CD4-positive, alpha-beta T cell treated with Interleukin-12 subunit alpha and Interleukin-12 subunit beta, for 1 hour (primary cell): ENCODE results near the gene PIR.

Source experiments
- DNase-seq: peaks from one replicate; pipeline ENCODE4 v3.0.0-alpha.2; 2020

The PIR gene

DNA sequence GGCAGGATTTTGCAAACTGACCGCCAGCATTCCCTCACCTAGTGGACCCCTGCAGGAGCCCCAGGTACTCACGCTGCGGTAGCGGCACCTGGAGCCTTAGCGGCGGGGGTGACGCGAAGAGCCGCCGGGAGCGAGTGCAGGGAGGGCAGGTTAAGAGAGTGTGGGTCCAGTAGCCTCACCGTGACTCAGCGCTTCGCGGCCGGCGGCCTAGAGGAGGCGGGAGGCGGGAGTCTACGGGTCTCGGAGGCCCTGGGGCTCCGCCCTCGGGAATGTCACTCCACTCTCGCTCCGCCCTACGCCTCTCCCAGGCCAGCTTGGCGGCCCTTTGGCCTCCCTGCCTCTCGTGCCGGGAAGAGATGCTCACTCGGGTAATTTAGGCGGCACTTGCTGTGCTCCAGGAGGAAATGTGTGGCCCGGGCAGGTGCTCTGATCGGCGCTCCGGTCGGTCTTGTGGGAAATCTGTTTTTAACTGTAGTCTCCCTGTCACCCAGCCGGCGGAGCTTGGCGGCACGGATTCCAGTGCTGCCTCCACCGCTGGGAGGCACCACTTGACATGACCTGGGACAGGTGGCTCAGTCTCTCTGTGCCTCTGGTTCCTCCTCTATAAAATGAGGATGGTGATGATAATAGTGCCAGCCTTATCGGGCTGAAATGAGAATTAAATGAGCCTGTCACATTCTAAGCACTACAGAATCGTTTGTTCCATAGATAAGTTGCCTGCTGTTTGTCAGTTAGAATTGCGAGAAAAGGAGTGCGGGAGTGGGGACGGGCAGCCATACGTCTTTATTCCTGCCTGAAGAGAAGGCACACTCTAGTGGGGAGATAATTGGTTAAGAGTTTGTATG lies at the start of gene PIR:
TSS of gene PIR (minus strand) at position 216 of the 845 bp plus-strand sequence. CDS start 2,076 bp downstream, outside the sequence.
- peak; percentile 13 for DNase-seq

DNA sequence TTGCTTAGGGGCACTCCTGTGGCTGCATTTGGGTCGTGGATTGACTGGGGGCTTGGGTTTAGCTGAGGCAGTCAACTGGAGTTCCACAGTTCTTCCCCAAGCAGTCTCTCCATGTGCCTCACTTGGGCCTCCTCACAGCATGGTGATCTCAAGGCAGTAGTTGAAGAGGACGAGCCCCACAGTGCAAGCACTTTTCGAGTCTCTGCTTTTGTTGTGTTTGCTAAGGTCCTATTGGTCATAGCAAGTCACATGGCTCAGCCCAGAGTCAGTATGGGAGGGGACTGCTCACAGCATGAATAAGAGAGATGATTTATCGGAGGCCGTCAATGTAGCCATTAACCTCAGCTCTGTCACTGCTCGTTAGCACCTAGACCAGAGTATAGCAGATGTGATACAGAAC lies 37.2 kb upstream of the PIR start:
- no peak for DNase-seq

DNA sequence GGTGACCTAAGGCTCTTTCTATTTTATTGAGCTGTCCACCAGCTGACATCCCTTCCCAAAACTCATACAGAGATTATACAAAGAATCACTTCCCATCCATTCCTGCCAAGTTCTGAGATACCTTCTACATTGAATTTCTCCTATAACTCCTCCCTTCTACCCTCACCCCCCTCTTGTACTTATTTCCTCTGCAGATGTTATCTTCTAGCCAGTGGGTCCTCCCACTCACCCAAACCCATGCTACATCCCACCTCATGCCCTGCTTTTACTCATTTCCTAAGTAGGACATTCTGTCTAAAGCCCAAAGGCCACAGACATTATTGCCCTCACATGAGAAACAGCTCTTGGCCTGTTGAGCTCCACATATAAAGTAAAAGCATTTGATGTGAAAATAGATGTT lies 36.0 kb upstream of the PIR start:
- no peak for DNase-seq

DNA sequence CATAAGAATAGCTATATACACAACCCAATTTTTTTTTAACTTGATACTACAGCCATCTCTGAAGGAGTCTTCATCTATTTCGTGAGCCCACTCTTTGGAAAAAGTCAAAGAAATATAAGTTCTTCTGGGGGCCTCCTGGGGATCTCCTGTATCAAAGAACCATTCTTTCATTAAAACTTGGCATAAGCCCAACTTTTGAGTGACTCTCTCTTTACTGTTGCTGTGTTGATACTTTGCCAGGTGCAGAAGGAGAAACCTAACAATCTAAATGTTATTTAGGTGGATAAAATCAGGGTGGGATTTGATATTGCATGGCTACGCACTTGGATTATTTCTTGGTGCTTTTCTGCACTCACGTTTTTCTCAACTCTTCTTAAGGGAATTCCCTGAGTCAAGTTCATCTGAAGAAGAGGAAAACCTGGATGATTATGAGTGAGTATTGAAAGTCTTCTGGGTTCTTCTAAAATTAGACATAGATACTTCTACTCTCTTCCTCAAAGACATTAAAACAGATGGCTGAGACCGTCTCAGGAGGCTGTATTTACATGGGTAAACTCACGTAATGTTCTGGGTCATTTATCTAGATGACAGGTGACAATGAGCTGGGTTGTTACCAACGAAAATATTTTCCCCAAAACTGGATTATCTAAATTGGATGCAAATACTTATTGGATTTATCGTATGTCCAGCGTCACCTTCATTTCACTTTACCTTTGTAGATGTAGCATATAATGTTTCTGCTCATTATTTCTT lies 32.7 kb upstream of the PIR start:
- DNase-seq = no peak

DNA sequence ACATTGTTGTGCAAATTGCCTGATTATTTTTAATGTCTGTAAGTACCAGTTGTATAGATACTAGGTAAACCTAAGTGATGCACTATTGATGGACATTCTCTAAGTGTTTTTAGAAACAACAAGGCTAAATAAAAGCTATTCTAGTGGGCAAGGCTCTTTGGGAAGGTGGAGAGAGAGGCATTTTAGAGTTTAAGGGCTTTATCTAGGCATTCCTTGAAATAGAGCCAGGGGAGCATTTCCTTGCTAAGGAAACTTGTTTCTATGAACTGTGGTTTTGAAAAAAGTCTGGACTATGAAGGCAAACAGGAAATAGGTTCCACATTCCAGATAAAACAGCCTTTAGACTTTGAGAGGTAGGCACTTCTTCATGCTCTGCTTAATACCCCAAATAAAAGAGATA lies 31.3 kb upstream of the PIR start:
- no peak for DNase-seq

DNA sequence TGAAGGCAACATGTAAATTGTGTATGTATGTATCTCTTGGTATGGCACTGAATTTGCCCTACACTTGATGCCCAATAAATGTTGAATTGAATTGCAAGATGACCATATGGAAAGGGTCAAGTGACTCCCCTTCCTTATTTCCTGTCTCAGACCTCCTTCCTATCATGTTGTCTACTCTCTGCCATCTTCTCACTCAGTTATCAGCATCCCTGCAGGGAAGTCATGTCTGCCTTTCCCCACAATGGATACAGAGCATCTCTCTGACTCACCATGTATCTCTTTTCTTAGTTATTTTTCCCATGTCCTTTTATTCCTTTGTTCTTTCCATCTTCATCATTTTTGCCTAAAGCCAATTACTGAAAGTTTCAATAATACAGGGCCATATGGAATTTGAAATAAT lies 30.0 kb upstream of the PIR start:
- DNase-seq = no peak

DNA sequence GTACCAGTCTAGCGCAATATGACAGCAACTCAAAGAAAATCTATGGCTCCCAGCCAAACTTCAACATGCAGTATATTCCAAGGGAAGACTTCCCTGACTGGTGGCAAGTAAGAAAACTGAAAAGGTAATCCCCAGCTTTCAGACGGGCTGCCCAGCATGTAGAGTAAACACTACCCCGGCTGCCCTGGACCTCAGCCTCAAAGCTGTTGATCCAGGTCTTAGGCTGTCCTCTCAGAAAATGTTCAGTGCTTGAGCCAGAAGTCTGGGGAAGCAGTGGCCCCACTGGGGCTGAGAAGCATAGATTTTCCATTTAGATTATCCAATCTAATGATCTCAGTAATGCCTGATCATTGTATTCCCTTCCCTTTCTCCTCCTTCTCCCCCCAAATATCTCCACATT lies 29.3 kb upstream of the PIR start:
- no peak for DNase-seq

DNA sequence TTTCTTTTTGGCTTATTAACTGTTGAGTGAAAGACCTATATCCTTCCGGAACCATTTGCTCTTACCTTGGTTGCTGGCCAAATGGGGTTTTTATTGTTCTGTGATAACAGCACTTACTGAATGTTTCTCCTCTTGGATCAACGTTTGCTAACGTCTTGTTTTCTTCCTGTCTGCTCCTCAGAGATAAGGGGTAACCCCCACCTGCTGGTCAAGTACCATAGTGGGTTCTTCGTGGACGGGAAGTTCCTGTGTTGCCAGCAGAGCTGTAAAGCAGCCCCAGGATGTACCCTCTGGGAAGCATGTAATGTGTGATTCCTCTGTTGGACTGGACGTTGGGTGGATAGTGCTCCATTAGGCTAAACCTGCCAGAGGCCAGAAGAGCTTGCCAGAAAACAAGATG lies 22.8 kb upstream of the PIR start:
- no peak for DNase-seq

DNA sequence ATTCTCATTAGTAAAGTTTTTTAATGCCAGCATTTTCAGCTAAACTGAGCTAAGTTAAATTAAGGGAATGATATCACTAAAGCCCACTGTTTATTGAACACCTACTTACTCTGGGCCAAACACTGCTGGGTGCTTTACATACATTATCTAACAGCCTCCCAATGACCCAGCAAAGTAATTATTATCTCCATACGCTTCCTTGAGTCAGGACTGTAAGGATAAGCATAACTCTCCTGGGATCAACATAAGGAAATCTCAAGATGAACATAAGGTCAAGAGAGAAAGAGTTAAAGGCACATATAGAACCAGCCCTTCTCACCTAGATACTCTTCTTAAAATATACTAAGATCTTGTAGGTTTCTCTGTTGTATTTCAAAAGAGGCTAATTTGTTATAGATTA lies 21.1 kb upstream of the PIR start:
- DNase-seq = no peak

DNA sequence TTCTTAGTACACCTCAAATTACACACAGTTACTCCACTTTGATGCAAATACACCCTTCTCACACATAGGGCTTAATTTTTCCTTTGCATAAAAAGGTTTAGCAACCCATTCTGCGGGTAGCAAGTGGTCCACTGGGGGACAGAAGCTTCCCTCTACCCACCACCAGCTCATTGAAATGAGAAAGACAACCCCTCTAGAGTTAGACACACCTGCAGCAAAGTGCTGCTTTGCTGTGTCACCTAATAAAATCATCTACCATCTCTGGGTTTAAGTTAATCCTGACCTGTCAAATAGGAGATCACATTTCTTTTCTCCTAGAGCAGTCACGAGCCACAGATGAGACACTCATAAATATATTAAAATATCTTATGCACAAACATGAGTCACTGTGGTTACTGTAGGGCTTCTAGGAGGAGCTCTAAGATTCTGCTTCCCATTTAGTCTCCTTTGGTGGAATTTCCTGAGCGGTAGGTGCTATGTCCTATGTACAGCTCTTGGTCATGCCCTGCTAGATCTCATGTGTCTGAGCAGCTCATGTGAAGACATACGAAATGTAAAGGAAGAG lies 19.4 kb upstream of the PIR start:
- DNase-seq = no peak

DNA sequence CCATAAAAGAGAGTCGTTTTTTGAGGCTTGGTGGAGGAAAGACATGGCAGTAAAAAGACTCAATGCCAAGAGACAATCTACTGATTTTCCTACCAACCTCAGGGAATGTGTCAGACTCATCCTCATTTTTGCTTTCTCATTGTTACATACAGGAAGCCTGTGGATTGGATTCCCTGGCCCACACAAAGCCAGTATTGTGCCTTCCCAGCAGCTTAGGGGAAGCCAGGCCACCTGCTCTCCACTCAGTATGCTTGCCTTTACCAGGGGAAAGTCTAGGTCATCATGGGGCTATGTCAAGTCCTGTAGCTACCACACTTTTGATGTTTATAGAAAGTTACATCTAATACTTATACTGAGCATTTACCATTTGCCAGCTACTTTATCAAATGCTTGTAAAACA lies 18.4 kb upstream of the PIR start:
- no peak for DNase-seq

DNA sequence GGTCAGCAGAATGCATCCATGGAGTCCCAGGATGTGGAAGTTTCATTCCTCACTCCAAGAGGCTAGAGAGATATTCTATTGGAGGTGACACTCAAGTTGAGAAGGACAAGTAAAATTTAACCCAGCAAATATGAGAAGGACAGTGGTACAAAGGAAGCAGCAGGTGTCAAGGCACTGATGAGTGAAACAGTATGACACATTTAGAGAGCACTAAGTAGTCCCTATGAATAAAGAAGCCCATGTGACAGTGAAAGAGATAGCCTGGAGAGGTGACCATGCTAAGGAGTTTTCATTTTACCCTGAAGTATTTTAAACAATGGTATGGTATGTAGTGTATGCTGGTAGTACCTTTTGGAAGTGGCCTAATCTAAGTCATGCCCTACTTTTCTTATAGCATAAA lies 16.7 kb upstream of the PIR start:
- no peak for DNase-seq

DNA sequence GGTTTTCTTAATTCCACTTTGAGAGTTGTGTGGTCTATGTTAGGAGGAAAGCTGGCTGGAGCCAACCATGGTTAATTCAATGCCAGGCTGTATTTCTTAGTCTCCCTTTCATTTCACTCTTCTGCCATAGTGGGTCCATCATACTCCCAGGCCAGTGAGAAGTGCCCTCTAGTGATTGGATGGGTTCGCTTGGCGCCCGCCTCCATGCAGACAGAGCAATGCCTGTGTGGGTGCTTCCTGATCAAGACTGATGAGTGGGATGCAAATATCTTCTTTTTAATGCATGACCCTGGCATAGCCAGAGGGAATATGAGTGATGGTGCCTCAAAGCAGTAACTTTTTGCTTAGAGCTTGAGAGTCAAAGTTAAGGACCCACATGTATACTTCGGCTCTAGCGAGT lies 13.9 kb upstream of the PIR start:
- no peak for DNase-seq

DNA sequence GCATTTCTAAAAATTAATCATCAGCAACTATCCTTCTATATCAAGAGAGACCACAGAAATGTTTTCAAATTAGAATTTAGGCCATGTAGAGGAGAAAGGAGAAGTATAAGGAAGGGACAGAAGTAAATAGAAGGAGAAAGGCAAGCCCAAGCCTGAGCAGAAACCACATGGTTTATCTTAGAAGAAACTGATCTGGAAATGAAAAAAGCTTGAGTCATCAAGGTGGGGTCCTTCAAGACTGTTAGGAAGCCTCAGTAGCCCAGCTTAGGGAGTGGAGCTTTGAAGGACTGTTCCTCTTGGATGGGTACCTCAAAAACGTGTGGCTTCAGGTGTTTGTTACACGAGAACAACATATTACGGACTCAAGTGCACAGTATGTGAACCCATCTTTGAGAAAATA lies 12.0 kb upstream of the PIR start:
- no peak for DNase-seq

DNA sequence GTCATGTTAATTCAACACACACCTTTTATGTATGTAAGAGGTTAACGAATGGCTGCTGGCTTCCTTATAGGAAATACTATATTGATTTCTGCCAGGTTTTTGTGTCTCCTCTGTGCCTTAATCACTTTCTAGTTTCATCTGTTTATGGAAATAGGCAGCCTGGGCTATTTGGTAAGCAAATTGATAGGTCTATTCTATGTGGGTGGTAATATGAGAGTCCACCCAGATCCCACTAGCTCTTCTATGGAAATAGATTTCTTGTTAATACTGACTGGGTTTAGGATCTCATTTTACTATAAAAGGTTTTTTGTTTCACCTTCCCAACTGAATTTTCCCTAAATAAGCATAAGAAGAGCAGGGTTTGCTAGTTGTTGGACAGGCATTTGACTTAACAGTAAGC lies 11.5 kb upstream of the PIR start:
- no peak for DNase-seq

DNA sequence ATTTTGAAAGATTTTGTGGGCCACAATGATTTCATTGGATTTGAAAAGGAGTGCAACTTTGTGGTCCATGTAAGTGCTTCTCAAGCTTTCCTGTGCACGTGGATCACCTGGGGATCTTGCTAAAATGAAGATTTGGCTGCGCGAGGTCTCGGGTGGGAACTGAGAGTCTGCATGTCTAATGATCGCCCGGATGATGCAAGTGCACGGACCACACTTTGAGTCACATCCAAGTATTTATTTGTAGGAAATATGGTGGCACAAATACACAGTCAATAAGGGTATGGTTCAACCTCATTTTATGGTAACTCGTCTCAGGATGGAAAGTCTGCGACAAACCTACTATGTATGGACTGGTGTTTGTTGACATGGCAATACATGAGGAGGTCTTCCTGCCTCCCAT lies 8.4 kb upstream of the PIR start:
- DNase-seq = no peak

DNA sequence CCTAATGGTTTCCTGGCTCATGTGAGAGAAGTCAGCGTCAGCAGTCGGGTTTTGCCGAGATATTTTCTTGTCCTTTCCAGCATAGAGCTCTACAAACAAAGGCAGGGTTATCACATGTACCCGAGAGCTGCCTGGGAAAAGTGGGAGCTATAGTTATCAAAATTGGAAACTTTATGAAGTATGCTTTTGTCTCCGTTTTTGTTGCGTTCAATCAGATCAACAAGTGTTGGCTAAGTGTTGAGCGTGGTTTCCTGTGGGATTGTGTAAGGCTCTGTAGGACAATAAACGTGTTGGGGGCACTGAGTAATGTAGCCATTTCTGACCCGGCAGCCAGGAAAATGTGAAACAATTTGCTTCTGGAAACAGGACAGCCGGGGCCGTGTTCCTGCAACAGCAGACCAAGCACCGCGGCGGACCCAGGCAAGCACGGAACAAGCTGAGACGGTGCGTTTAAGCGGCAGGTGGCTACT lies 7.4 kb upstream of the PIR start, which contains the start of gene BMX:
TSS of gene BMX (plus strand) at position 311 of the 470 bp plus-strand sequence. CDS start 7,547 bp downstream, outside the sequence.
- DNase-seq = no peak

DNA sequence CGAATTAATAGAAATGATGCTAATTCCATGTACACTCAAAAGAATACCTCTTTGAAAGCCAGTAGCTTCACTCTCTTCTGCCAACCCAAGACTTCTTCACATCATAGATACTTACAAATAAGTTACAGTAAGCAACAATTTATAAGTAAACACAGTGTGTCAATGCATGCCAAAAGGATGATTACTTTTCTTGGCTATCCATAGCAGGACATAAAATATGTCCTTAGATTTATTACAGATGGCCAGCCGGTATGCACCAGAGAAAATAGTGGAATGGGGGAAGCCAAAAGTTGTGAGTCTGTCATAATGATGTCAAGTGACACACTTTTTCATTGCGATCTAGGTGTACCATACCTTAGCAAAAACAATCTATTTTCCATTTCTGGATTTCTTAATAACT lies 6.8 kb upstream of the PIR start:
- DNase-seq = no peak

DNA sequence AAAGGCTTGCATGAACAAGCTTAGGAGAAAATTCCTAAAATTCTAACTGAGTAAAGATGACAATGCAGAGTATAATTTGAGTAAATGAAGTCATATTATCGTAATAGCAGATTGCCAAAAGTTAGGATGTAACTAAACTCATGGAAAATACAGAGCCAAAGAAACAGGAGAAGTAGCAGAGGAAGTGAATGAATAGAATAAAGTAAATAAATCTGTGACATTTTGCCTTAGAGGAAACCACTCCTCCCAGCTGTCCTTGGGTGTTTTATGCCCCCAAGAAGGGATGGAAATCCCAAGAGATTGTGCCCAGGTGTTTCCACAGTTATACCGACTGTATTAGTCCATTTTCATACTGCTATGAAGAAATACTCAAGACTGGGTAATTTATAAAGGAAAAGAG lies 5.6 kb upstream of the PIR start:
- no peak for DNase-seq

DNA sequence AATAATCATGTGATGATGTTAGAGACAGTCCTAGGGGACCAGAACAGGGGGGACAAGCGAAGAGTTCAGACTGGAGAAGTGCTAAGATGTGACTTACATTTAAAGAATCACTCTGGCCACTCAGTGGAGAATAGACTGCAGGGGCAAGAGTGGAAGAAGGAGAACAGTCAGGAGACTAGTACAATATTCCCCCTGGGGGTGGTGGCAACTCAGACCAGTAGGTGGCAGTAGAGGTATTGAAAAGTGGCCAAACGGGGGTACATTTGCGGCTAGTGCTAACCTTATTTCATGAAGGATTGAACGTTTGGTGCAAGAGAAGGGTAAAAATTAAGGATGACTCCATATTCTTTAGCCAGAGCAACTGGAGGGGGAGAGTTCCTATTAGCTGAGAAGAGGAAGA lies 4.7 kb upstream of the PIR start:
- DNase-seq = peak; percentile 49

DNA sequence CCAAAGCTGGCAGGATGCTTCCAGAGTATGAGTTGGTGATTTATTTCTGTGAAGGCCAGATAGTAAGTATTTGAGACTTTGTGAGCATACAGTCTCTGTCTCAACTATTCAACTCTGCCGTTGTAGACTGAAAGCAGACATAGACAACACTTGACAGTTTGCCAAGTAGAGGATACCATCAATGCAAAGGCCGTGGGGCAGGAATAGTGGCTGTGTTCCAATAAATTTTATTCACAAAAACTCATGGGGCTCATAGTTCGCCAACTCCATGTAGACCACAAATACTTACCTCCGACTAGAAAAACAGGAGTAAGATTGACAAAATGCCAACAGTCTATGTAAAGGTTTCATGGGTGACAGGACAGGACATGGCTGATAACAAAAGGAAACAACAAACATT lies 3.7 kb upstream of the PIR start:
- DNase-seq = no peak

DNA sequence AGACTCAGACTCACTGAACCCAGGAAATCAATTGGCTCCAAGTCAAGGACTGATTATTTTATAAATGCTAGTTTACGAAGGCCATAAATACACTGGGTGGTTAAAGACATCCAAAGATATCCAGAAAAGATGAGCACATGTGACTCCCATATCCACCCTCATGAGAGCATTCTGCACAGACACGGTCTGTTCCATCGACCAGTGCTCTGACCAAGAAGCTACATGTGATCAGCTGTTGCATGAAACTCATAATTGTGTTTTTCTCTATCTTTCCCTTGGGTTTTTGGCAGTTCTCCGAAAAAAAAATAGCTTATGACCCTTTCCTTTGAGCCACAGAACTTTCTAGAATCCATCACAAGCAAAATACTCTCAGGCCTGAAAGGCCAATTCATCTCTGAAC lies 2.7 kb upstream of the PIR start:
- no peak for DNase-seq

DNA sequence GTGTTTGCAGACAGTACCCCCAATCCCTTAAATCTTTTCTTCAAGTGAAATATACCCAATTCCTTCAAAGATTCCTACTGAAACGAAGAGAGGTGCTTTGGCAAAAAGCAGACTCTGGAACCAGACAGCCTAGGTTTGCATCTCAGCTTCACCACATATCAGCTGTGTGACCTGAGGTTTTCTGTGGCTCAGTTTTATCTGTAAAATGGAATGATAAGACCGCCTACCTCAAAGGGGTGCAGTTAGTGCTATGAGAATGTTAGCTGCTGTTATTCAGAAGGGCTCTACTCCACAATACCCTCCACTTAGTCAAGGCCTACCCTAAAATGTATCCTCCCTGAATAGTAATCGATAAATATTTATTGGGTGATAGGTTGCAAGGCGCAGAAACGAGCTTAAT lies 664 bp downstream of the PIR start:
- no peak for DNase-seq

DNA sequence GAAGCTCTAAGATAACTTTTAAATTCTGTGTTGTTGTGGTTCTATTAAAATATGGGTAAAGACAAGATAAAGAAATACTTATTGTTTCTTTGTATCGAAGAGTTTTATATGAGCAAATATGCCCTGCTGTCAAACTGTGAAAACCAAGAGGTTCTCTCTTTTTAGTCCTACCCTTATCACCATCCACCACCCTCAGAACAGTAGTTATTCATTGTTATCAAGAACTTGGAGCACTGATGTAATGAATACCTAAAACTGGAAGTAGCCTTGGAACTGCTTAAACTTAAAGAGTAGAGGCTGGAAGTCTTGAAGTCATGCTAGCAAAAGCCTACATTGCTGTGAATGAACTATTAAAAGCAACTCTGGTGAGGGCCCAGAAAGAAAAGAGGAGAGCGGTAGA lies 9.2 kb downstream of the PIR start:
- DNase-seq = no peak
